B cell (primary cell): Measurements from ENCODE around the gene DTNBP1. TPM values are rescaled to one million over a fixed set of nuclear protein-coding genes. Genes with fewer than 3 reads are reported as not detected.

Experiments used
- ATAC-seq: fragments of 200-7000 bp; cut with Tn5 transposase; one replicate; pipeline ENCODE4 v1.10.0; 2021; ENCODE audit warnings: low read depth, mild to moderate bottlenecking, moderate number of reproducible peaks, moderate library complexity
- CTCF ChIA-PET: fragments of 350-600 bp; sonication (Branson Sonifier 250); formaldehyde crosslinking; loops from one replicate; lab custom pipeline; 2021; ENCODE audit warnings: antibody characterized with exemption, inconsistent platforms; lab: Charles Lee
- POLR2A ChIA-PET: fragments of 350-600 bp; sonication (Branson Sonifier 250); formaldehyde crosslinking; loops from one replicate; lab custom pipeline; 2021; ENCODE audit warnings: antibody characterized with exemption; lab: Charles Lee
- DNase-seq: peaks from one replicate; pipeline ENCODE4 v3.0.0; 2013
- H2AFZ ChIP-seq: 2 replicates; pipeline ENCODE4 v1.6.1; 2012; ENCODE audit warnings: mild to moderate bottlenecking, low read depth, low read length; ENCODE audit not compliant: insufficient read depth, poor library complexity, severe bottlenecking
- H3K27ac ChIP-seq, 2 donors: 1 replicate in 1 of 2; 2 replicates in 1 of 2; pipeline ENCODE4 v1.5.1; 2012 to 2013; ENCODE audit warnings: low read length in 2 of 2, mild to moderate bottlenecking in 2 of 2, moderate library complexity in 1 of 2
- H3K27me3 ChIP-seq, 4 experiments: fragments of 200-600 bp in 1 of 4; sonication (generic) in 1 of 4; replicated peaks in 1 of 4; 1 replicate in 2 of 4; 2 replicates in 2 of 4; pipeline versions ENCODE4 v1.6.1 to v1.7.0; 2013 to 2016; ENCODE audit warnings: low read length in 3 of 4, mild to moderate bottlenecking in 2 of 4, mixed read lengths in 1 of 4, moderate library complexity in 1 of 4; ENCODE audit not compliant: insufficient read depth in 4 of 4, control insufficient read depth in 3 of 4; ENCODE audit errors: control extremely low read depth in 1 of 4
- H3K36me3 ChIP-seq, 2 experiments: replicated peaks in 1 of 2; 1 replicate in 1 of 2; 2 replicates in 1 of 2; pipeline versions ENCODE4 v1.6.1 to v1.7.1; 2013; ENCODE audit warnings: low read length in 1 of 2; ENCODE audit not compliant: insufficient read depth in 2 of 2, control insufficient read depth in 1 of 2; ENCODE audit errors: control extremely low read depth in 1 of 2, extremely low read depth in 1 of 2
- H3K4me1 ChIP-seq, 2 donors: fragments of 200-600 bp in 1 of 2; sonication (generic) in 1 of 2; 1 replicate in 1 of 2; 2 replicates in 1 of 2; pipeline versions ENCODE4 v1.5.1 to v1.6.1; 2013 to 2017; ENCODE audit warnings: low read length in 2 of 2; ENCODE audit not compliant: control insufficient read depth in 2 of 2, insufficient read depth in 2 of 2
- H3K4me2 ChIP-seq: replicated peaks from 2 replicates; pipeline ENCODE3; 2012; ENCODE audit warnings: mild to moderate bottlenecking, low read depth, low read length; ENCODE audit not compliant: poor library complexity, severe bottlenecking
- H3K4me3 ChIP-seq, 5 experiments: fragments of 200-600 bp in 1 of 5; sonication (generic) in 1 of 5; 1 replicate in 3 of 5; 2 replicates in 2 of 5; pipeline versions ENCODE4 v1.5.1 to v1.7.0; 2011 to 2016; ENCODE audit warnings: low read length in 4 of 5, mild to moderate bottlenecking in 4 of 5, low read depth in 2 of 5, control low read depth in 1 of 5, moderate library complexity in 1 of 5; ENCODE audit not compliant: insufficient read depth in 1 of 5; ENCODE audit errors: control extremely low read depth in 1 of 5, extremely low read depth in 1 of 5
- H3K79me2 ChIP-seq: fragments of 200-600 bp; sonication (generic); one replicate; pipeline ENCODE4 v1.6.0; 2016; ENCODE audit warnings: low read length; ENCODE audit not compliant: control insufficient read depth, insufficient read depth
- H3K9ac ChIP-seq: fragments of 200-600 bp; sonication (generic); 2 replicates; pipeline ENCODE4 v1.6.1; 2017; ENCODE audit warnings: mild to moderate bottlenecking, low read length, moderate library complexity
- H3K9me3 ChIP-seq, 3 donors: one replicate each; pipeline versions ENCODE4 v1.6.1 to v1.7.1; 2013; ENCODE audit warnings: low read length in 2 of 3; ENCODE audit not compliant: control insufficient read depth in 2 of 3, insufficient read depth in 1 of 3; ENCODE audit errors: control extremely low read depth in 1 of 3
- H4K20me1 ChIP-seq: 2 replicates; pipeline ENCODE4 v1.6.0; 2012; ENCODE audit warnings: mild to moderate bottlenecking, low read length; ENCODE audit not compliant: insufficient read depth, control insufficient read depth, poor library complexity, severe bottlenecking
- H3K27ac Mint-ChIP-seq: one replicate; pipeline ENCODE4 v1.8.0; 2021; ENCODE audit warnings: mixed read lengths
- H3K27me3 Mint-ChIP-seq: one replicate; pipeline ENCODE4 v1.8.0; 2021; ENCODE audit warnings: mixed read lengths
- H3K4me1 Mint-ChIP-seq: one replicate; pipeline ENCODE4 v1.8.0; 2021; ENCODE audit warnings: mixed read lengths
- H3K4me3 Mint-ChIP-seq: one replicate; pipeline ENCODE4 v1.8.0; 2021; ENCODE audit warnings: mixed read lengths
- H3K9me3 Mint-ChIP-seq: one replicate; pipeline ENCODE4 v1.8.0; 2022; ENCODE audit warnings: mixed read lengths; ENCODE audit not compliant: insufficient read depth
- EZH2 ChIP-seq: IDR thresholded peaks from 2 replicates; pipeline ENCODE4 v1.6.1; 2012; ENCODE audit warnings: borderline replicate concordance, low read depth, mild to moderate bottlenecking, moderate library complexity, low read length; ENCODE audit not compliant: insufficient read depth, poor library complexity, severe bottlenecking
- WGBS: methylation state at CpG from one replicate; pipeline ENCODE4 v1.1.5; 2013; ENCODE audit warnings: missing lambda C conversion rate; ENCODE audit not compliant: insufficient coverage; 5-methylcytosine and 5-hydroxymethylcytosine counted together
- intact Hi-C: fragments of 100-400 bp; cut with micrococcal nuclease; formaldehyde crosslinking; loops from one replicate; pipeline ENCODE4 v1.10.0; 2022
- polyA plus RNA-seq: library from polyadenylated mRNA; depleted of rRNA; stranded (reverse); fragments of >200 nt; gene quantifications from 2 replicates; pipeline ENCODE4 v1.2.3, GENCODE V29; 2012
- total RNA-seq, 2 donors: library from RNA; stranded (reverse); fragments of 120-200 nt in 1 of 2; gene quantifications; 1 replicate in 1 of 2; 2 replicates in 1 of 2; pipeline versions ENCODE4 v1.2.3 to v1.2.4, GENCODE V29; 2013 to 2022
- TF ChIP-seq, protein P1 (sequence below): fragments of 200-600 bp; IDR thresholded peaks from one replicate; pipeline ENCODE4 v1.8.0; 2022; ENCODE audit warnings: antibody characterized with exemption, mild to moderate bottlenecking

Gene DTNBP1
- total and polyA plus RNA-seq, 2 donors (not counting 1 experiment from before 2014, with no cell fraction given), result 31.4 to 73.0 TPM

DNA sequence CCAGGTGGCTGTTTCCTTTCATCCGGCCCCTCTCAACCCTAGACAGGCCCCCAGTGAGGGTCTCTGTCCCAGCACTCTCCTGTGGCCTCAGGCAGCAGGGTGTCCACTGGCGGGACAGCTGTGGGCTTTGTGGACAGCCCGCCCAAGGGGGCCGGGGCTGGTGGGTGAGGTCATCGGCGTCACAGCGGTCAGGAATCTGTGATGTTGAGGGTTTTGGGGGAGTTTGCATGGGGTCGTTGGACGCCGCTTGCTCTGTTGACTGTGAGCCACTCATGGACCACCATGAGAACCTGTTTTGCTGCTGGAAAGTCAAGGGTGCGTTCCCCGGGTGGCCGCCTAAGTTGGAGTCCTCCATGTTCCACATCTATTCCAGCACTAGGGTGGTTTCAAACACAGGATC lies 146.4 kb downstream of the DTNBP1 start:
- H3K9me3 Mint-ChIP-seq, result no peaks in the 10 kb centered on the region
- H3K9me3 ChIP-seq, result peaks cover 0 to 4% (median 0%) of the 10 kb centered on the region in 3 donors
- H3K4me3 Mint-ChIP-seq, result no peak overlapping the region
- WGBS, result 98% methylated on average over 10 of the region's 13 CpGs
- H3K4me3 ChIP-seq, result no peak overlapping the region
- H3K36me3 ChIP-seq, result peaks cover 10 to 96% of the 10 kb centered on the region in 2 experiments
- no peaks in the 10 kb centered on the region for H3K27me3 ChIP-seq
- H2AFZ ChIP-seq, result no peak overlapping the region
- DNase-seq (no peak), ATAC-seq (no peak)
- no peaks in the 10 kb centered on the region for H3K27me3 Mint-ChIP-seq
- H3K4me1 ChIP-seq, result no peaks in the 10 kb centered on the region
- H3K9ac ChIP-seq, result no peak overlapping the region
- intact Hi-C loops, result no loop called here
- ChIA-PET POLR2A (no interaction called here), CTCF (no interaction called here)
- no peak overlapping the region for H3K4me2 ChIP-seq
- no peaks in the 10 kb centered on the region for H3K4me1 Mint-ChIP-seq
- H3K79me2 ChIP-seq, result peaks cover 10% of the 10 kb centered on the region
- TF ChIP-seq, protein P1, sequence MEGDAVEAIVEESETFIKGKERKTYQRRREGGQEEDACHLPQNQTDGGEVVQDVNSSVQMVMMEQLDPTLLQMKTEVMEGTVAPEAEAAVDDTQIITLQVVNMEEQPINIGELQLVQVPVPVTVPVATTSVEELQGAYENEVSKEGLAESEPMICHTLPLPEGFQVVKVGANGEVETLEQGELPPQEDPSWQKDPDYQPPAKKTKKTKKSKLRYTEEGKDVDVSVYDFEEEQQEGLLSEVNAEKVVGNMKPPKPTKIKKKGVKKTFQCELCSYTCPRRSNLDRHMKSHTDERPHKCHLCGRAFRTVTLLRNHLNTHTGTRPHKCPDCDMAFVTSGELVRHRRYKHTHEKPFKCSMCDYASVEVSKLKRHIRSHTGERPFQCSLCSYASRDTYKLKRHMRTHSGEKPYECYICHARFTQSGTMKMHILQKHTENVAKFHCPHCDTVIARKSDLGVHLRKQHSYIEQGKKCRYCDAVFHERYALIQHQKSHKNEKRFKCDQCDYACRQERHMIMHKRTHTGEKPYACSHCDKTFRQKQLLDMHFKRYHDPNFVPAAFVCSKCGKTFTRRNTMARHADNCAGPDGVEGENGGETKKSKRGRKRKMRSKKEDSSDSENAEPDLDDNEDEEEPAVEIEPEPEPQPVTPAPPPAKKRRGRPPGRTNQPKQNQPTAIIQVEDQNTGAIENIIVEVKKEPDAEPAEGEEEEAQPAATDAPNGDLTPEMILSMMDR, result no peak
- no peak overlapping the region for H3K27ac ChIP-seq
- no peak overlapping the region for H3K27ac Mint-ChIP-seq
- peaks cover 4% of the 10 kb centered on the region for H4K20me1 ChIP-seq

DNA sequence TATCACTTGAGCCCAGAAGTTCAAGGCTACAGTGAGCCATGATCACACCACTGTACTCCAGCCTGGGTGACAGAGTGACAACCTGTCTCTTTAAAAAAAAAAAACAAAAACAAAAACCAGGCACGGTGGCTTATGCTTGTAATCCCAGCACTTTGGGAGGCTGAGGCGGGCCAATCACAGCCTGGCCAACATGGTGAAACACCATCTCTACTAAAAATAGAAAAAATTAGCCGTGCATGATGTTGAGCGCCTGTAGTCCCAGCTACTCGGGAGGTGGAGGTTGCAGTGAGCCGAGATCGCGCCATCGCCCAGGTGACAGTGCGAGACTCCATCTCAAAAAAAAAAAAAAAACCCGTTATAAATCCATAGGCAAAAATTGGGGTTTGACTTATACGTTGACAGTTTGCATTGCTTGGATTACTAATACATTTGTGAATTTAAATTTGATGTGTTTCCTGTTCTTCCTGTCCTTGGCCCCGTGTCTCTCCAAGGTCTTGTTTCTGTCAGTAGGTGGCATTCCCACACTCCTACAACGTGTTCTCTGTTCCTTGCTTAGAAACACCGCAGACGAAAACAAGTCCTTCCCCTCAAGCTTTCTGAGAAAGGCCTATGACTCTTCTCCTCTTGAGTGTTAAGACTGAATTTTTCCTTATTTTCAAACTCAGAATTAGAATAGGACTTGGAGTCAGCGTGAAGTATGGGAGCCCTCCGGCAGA lies 147.0 kb downstream of the DTNBP1 start:
- H3K79me2 ChIP-seq, result peaks cover 10% of the 10 kb centered on the region
- 92% methylated on average over 7 of the region's 18 CpGs for WGBS
- no peak overlapping the region for H3K4me3 Mint-ChIP-seq
- H3K4me1 ChIP-seq, result no peaks in the 10 kb centered on the region
- peaks cover 0 to 4% (median 0%) of the 10 kb centered on the region in 3 donors for H3K9me3 ChIP-seq
- no peak overlapping the region for H3K27ac ChIP-seq
- H3K27me3 ChIP-seq, result no peaks in the 10 kb centered on the region
- no peak overlapping the region for H3K4me3 ChIP-seq
- TF ChIP-seq EZH2, result no peak
- TF ChIP-seq, protein P1, result no peak
- no peaks in the 10 kb centered on the region for H3K9me3 Mint-ChIP-seq
- peaks cover 10 to 97% of the 10 kb centered on the region in 2 experiments for H3K36me3 ChIP-seq
- no peaks in the 10 kb centered on the region for H3K4me1 Mint-ChIP-seq
- no peak overlapping the region for H3K27ac Mint-ChIP-seq
- intact Hi-C loops, result no loop called here
- CTCF ChIA-PET, result interaction anchor here (0.7 to 1.4 kb wide), 2 partner anchors 16 to 108 kb away, joined by 4 to 6 read pairs; no protein-coding TSS in a partner anchor
- POLR2A ChIA-PET, result no interaction called here
- no peak for ATAC-seq
- no peak overlapping the region for H3K9ac ChIP-seq
- no peak for DNase-seq
- no peak overlapping the region for H3K4me2 ChIP-seq
- H3K27me3 Mint-ChIP-seq, result no peaks in the 10 kb centered on the region
- peaks cover 7% of the 10 kb centered on the region for H4K20me1 ChIP-seq
- H2AFZ ChIP-seq, result no peak overlapping the region
